MM.1S (cell line): Measurements from ENCODE around the gene CR1L.
A peak's percentile ranks its signal among the peaks of the same experiment; 100 is the strongest.

Source experiments
- DNase-seq: peaks from one replicate; pipeline ENCODE4 v3.0.0-alpha.2; 2015
- H2AFZ ChIP-seq: fragments of 300-600 bp; sonication (generic); 2 replicates; pipeline ENCODE4 v1.6.0; 2016; ENCODE audit warnings: antibody characterized with exemption, low read length
- H3F3A ChIP-seq: fragments of 300-600 bp; sonication (generic); 2 replicates; pipeline ENCODE4 v1.6.1; 2016; ENCODE audit warnings: mild to moderate bottlenecking, antibody characterized with exemption, low read length, moderate library complexity, mixed read lengths; ENCODE audit not compliant: insufficient read depth
- H3K27ac ChIP-seq: fragments of 300-600 bp; sonication (generic); 2 replicates; pipeline ENCODE4 v1.5.1; 2016; ENCODE audit warnings: mild to moderate bottlenecking, low read length
- H3K27me3 ChIP-seq: fragments of 300-600 bp; sonication (generic); replicated peaks from 2 replicates; pipeline ENCODE4 v1.6.0; 2016; ENCODE audit warnings: low read length; ENCODE audit not compliant: insufficient read depth
- H3K36me3 ChIP-seq: fragments of 300-600 bp; sonication (generic); replicated peaks from 2 replicates; pipeline ENCODE4 v1.6.1; 2016; ENCODE audit warnings: mild to moderate bottlenecking, low read length, mixed read lengths; ENCODE audit not compliant: insufficient read depth
- H3K4me1 ChIP-seq: fragments of 300-600 bp; sonication (generic); 2 replicates; pipeline ENCODE4 v1.6.1; 2016; ENCODE audit warnings: low read length, mixed read lengths
- H3K4me2 ChIP-seq: fragments of 300-600 bp; sonication (generic); 2 replicates; pipeline ENCODE4 v1.6.0; 2016; ENCODE audit warnings: low read depth, low read length
- H3K4me3 ChIP-seq: fragments of 300-600 bp; sonication (generic); 2 replicates; pipeline ENCODE4 v1.5.1; 2016; ENCODE audit warnings: low read length, mixed read lengths
- H3K79me2 ChIP-seq: fragments of 300-600 bp; sonication (generic); 2 replicates; pipeline ENCODE4 v1.6.1; 2016; ENCODE audit warnings: mixed run types, low read length, mixed read lengths
- H3K9ac ChIP-seq: fragments of 300-600 bp; sonication (generic); 2 replicates; pipeline ENCODE4 v1.6.1; 2016; ENCODE audit warnings: low read length, mixed read lengths
- H3K9me2 ChIP-seq: fragments of 300-600 bp; sonication (generic); replicated peaks from 2 replicates; pipeline ENCODE4 v1.6.1; 2016; ENCODE audit warnings: mild to moderate bottlenecking, low read length, mixed read lengths; ENCODE audit not compliant: insufficient read depth
- H3K9me3 ChIP-seq: fragments of 300-600 bp; sonication (generic); replicated peaks from 2 replicates; pipeline ENCODE4 v1.6.1; 2016; ENCODE audit warnings: mild to moderate bottlenecking, low read length, mixed read lengths; ENCODE audit not compliant: insufficient read depth
- H4K20me1 ChIP-seq: fragments of 300-600 bp; sonication (generic); 2 replicates; pipeline ENCODE4 v1.6.1; 2016; ENCODE audit warnings: mild to moderate bottlenecking, low read length, moderate library complexity, mixed read lengths; ENCODE audit not compliant: insufficient read depth
- CTCF ChIP-seq: fragments of 300-600 bp; sonication (generic); IDR thresholded peaks from 2 replicates; pipeline ENCODE4 v1.5.1; 2016; ENCODE audit warnings: antibody characterized with exemption, low read length, mixed read lengths
- EZH2 ChIP-seq: fragments of 300-600 bp; sonication (generic); optimal IDR thresholded peaks from 2 replicates; pipeline ENCODE3; 2017; ENCODE audit warnings: low read depth, mild to moderate bottlenecking, antibody characterized with exemption, low read length, mixed read lengths
- EZH2phosphoT487 ChIP-seq: fragments of 300-600 bp; sonication (generic); IDR thresholded peaks from 2 replicates; pipeline ENCODE4 v1.6.1; 2018; ENCODE audit warnings: antibody characterized with exemption, low read length

Gene CR1L

GRCh38 chr1:207744000-207744534, 99.1 kb downstream of the CR1L start:
- no peak overlapping the region for H2AFZ ChIP-seq
- no peaks in the 10 kb centered on the region for H3K27me3 ChIP-seq
- H3K4me1 ChIP-seq = peaks cover 31% of the 10 kb centered on the region
- no peaks in the 10 kb centered on the region for H3K9me3 ChIP-seq
- H3K4me2 ChIP-seq = no peak overlapping the region
- no peak overlapping the region for H3K4me3 ChIP-seq
- H3K9me2 ChIP-seq = no peaks in the 10 kb centered on the region
- peaks cover 12% of the 10 kb centered on the region for H3F3A ChIP-seq
- no peak overlapping the region for H3K9ac ChIP-seq
- no peak overlapping the region for H3K27ac ChIP-seq
- DNase-seq = no peak
- H4K20me1 ChIP-seq = no peaks in the 10 kb centered on the region
- no peaks in the 10 kb centered on the region for H3K36me3 ChIP-seq
- no peaks in the 10 kb centered on the region for H3K79me2 ChIP-seq
- TF ChIP-seq CTCF (no peak), EZH2 (no peak), EZH2phosphoT487 (no peak)

GRCh38 chr1:207745285-207745684, 100.4 kb downstream of the CR1L start:
- H2AFZ ChIP-seq = no peak overlapping the region
- peak overlapping the region; percentile 27; the same call in 1 of the 2 replicates for H3K4me2 ChIP-seq
- peaks cover 43% of the 10 kb centered on the region for H3K4me1 ChIP-seq
- H3F3A ChIP-seq = peaks cover 24% of the 10 kb centered on the region
- no peak overlapping the region for H3K4me3 ChIP-seq
- no peaks in the 10 kb centered on the region for H3K36me3 ChIP-seq
- no peaks in the 10 kb centered on the region for H4K20me1 ChIP-seq
- H3K9me2 ChIP-seq = no peaks in the 10 kb centered on the region
- no peaks in the 10 kb centered on the region for H3K79me2 ChIP-seq
- H3K9me3 ChIP-seq = no peaks in the 10 kb centered on the region
- no peak for TF ChIP-seq EZH2phosphoT487
- TF ChIP-seq EZH2 = no peak
- TF ChIP-seq CTCF = no peak
- DNase-seq = no peak
- H3K27ac ChIP-seq = peak overlapping the region; percentile 31; the same call in 1 of the 2 replicates
- no peak overlapping the region for H3K9ac ChIP-seq
- H3K27me3 ChIP-seq = no peaks in the 10 kb centered on the region

GRCh38 chr1:207745839-207746767, 101.2 kb downstream of the CR1L start:
- no peaks in the 10 kb centered on the region for H4K20me1 ChIP-seq
- DNase-seq = peak; percentile 51
- no peaks in the 10 kb centered on the region for H3K9me3 ChIP-seq
- H3K4me3 ChIP-seq = peak overlapping the region; percentile 5; the same call in 1 of the 2 replicates
- H3K27me3 ChIP-seq = no peaks in the 10 kb centered on the region
- 0 out of 2 replicates have a peak overlapping the region, but pooled peaks have one; percentile 19 for H2AFZ ChIP-seq
- peaks cover 51% of the 10 kb centered on the region for H3K4me1 ChIP-seq
- no peak for TF ChIP-seq EZH2
- TF ChIP-seq EZH2phosphoT487 = no peak
- TF ChIP-seq CTCF = no peak
- H3F3A ChIP-seq = peaks cover 27% of the 10 kb centered on the region
- peak overlapping the region; percentile 27; the same call in 1 of the 2 replicates for H3K4me2 ChIP-seq
- no peaks in the 10 kb centered on the region for H3K36me3 ChIP-seq
- H3K79me2 ChIP-seq = peaks cover 4% of the 10 kb centered on the region; the same call in 1 of the 2 replicates
- H3K9ac ChIP-seq = peak overlapping the region; percentile 1; the same call in 1 of the 2 replicates
- no peaks in the 10 kb centered on the region for H3K9me2 ChIP-seq
- H3K27ac ChIP-seq = peak overlapping the region; percentile 31; the same call in 1 of the 2 replicates
